NOMO-1 (cell line): ENCODE results near the gene CPA1.
"Not testable (repeated sequence)": the region's sequence is repeated elsewhere in the genome, so short reads cannot be mapped to it uniquely, and the experiment has no call there.

Source experiments
- DNase-seq, 2 experiments: peaks; one replicate each; lab custom pipeline; 2025; ENCODE audit not compliant: unreplicated experiment in 2 of 2; lab: John Stamatoyannopoulos, UW

CPA1 gene

GRCh38 chr7:130371046-130371445, 9.2 kb upstream of the CPA1 start:
- DNase-seq: no peak

- DNase-seq: no peak
These were observed 7.7 kb upstream of the CPA1 start for GRCh38 chr7:130372402-130373165.

- no peak for DNase-seq
These were observed 5.8 kb upstream of the CPA1 start for GRCh38 chr7:130374507-130374906.

GRCh38 chr7:130376461-130376860, 3.8 kb upstream of the CPA1 start:
- DNase-seq: not testable (repeated sequence)

GRCh38 chr7:130377178-130377577, 3.1 kb upstream of the CPA1 start:
- DNase-seq: no peak

- DNase-seq: no peak
These were observed 1.3 kb upstream of the CPA1 start for GRCh38 chr7:130379019-130379418.

GRCh38 chr7:130379532-130379920, 768 bp upstream of the CPA1 start:
- no peak for DNase-seq

- no peak for DNase-seq
These were observed 664 bp downstream of the CPA1 start for GRCh38 chr7:130380861-130381455.

- DNase-seq: no peak
These were observed 1.4 kb downstream of the CPA1 start for GRCh38 chr7:130381468-130382312.

- no peak for DNase-seq
These were observed 3.1 kb downstream of the CPA1 start for GRCh38 chr7:130383187-130383980.

- DNase-seq: no peak
These were observed 4.1 kb downstream of the CPA1 start for GRCh38 chr7:130384371-130384801.

GRCh38 chr7:130384841-130385599, 4.7 kb downstream of the CPA1 start:
- DNase-seq: no peak

GRCh38 chr7:130385600-130386066, 5.3 kb downstream of the CPA1 start:
- DNase-seq: no peak

GRCh38 chr7:130386876-130387275, 6.6 kb downstream of the CPA1 start:
- DNase-seq: no peak

GRCh38 chr7:130387306-130387627, 7.0 kb downstream of the CPA1 start:
- no peak for DNase-seq

GRCh38 chr7:130387628-130388403, 7.5 kb downstream of the CPA1 start:
- DNase-seq: no peak

GRCh38 chr7:130388671-130389070, 8.4 kb downstream of the CPA1 start:
- DNase-seq: no peak

- DNase-seq: no peak
These were observed 10.2 kb downstream of the CPA1 start for GRCh38 chr7:130390486-130390885.

GRCh38 chr7:130393101-130393561, 12.8 kb downstream of the CPA1 start:
- no peak for DNase-seq
